ENCODE measurements around the gene ZDHHC14. TPM values are rescaled to one million over a fixed set of nuclear protein-coding genes. Genes with fewer than 3 reads are reported as not detected.

ZDHHC14 gene
- total and polyA plus RNA-seq, 4 donors = 12.3 to 46.8 (median 28.1) TPM

- H3K9me3 ChIP-seq (ENCODE audit: control insufficient read depth, insufficient read depth, low read length) = no peaks in the 10 kb centered on the region
- H3K36me3 ChIP-seq (ENCODE audit: control insufficient read depth, insufficient read depth, low read length) = peaks cover 9% of the 10 kb centered on the region
- peaks cover 38% of the 10 kb centered on the region for H3K4me1 ChIP-seq (ENCODE audit: control insufficient read depth, insufficient read depth, low read length)
- no peaks in the 10 kb centered on the region for H3K27me3 ChIP-seq (ENCODE audit: control insufficient read depth, insufficient read depth, low read length)
- H3K27ac ChIP-seq (ENCODE audit: low read depth, low read length) = no peak overlapping the region
- WGBS (ENCODE audit: insufficient coverage) = 100% methylated on average over 1 of the region's 13 CpGs
- no peak overlapping the region for H3K4me3 ChIP-seq (ENCODE audit: low read depth, low read length)
- no peak for DNase-seq (ENCODE audit: low read depth in 4 of 6, low spot score in 6 of 6)
These were observed 265.0 kb downstream of the ZDHHC14 start for GRCh38 chr6:157646012-157646411.

GRCh38 chr6:157647261-157647915 lies 266.4 kb downstream of the ZDHHC14 start:
- H3K9me3 ChIP-seq (ENCODE audit: control insufficient read depth, insufficient read depth, low read length) = no peaks in the 10 kb centered on the region
- no peak overlapping the region for H3K27ac ChIP-seq (ENCODE audit: low read depth, low read length)
- no peak for DNase-seq (ENCODE audit: low read depth in 4 of 6, low spot score in 6 of 6)
- peaks cover 10% of the 10 kb centered on the region for H3K36me3 ChIP-seq (ENCODE audit: control insufficient read depth, insufficient read depth, low read length)
- H3K27me3 ChIP-seq (ENCODE audit: control insufficient read depth, insufficient read depth, low read length) = no peaks in the 10 kb centered on the region
- peaks cover 39% of the 10 kb centered on the region for H3K4me1 ChIP-seq (ENCODE audit: control insufficient read depth, insufficient read depth, low read length)
- WGBS (ENCODE audit: insufficient coverage) = 88% methylated on average over 18 of the region's 23 CpGs
- no peak overlapping the region for H3K4me3 ChIP-seq (ENCODE audit: low read depth, low read length)

- H3K9me3 ChIP-seq (ENCODE audit: control insufficient read depth, insufficient read depth, low read length) = no peaks in the 10 kb centered on the region
- peaks cover 19% of the 10 kb centered on the region for H3K36me3 ChIP-seq (ENCODE audit: control insufficient read depth, insufficient read depth, low read length)
- peaks cover 39% of the 10 kb centered on the region for H3K4me1 ChIP-seq (ENCODE audit: control insufficient read depth, insufficient read depth, low read length)
- no peaks in the 10 kb centered on the region for H3K27me3 ChIP-seq (ENCODE audit: control insufficient read depth, insufficient read depth, low read length)
- no peak overlapping the region for H3K27ac ChIP-seq (ENCODE audit: low read depth, low read length)
- no peak overlapping the region for H3K4me3 ChIP-seq (ENCODE audit: low read depth, low read length)
- 70% methylated on average over 3 of the region's 5 CpGs for WGBS (ENCODE audit: insufficient coverage)
- no peak for DNase-seq (ENCODE audit: low read depth in 4 of 6, low spot score in 6 of 6)
These were observed 267.6 kb downstream of the ZDHHC14 start for GRCh38 chr6:157648561-157648960.

- peak in 2 of 6 donors; percentile 44 to 63 for DNase-seq (ENCODE audit: low read depth in 4 of 6, low spot score in 6 of 6)
- Histone ChIP-seq H3K27me3 (ENCODE audit: control insufficient read depth, insufficient read depth, low read length) (no peaks in the 10 kb centered on the region), H3K36me3 (ENCODE audit: control insufficient read depth, insufficient read depth, low read length) (peaks cover 26% of the 10 kb centered on the region), H3K4me3 (ENCODE audit: low read depth, low read length) (no peak overlapping the region), H3K27ac (ENCODE audit: low read depth, low read length) (no peak overlapping the region), H3K4me1 (ENCODE audit: control insufficient read depth, insufficient read depth, low read length) (peaks cover 32% of the 10 kb centered on the region), H3K9me3 (ENCODE audit: control insufficient read depth, insufficient read depth, low read length) (no peaks in the 10 kb centered on the region)
- 44% methylated on average over 24 of the region's 25 CpGs for WGBS (ENCODE audit: insufficient coverage)
These were observed 268.6 kb downstream of the ZDHHC14 start for GRCh38 chr6:157649311-157650260.

GRCh38 chr6:157650261-157650640 lies 269.3 kb downstream of the ZDHHC14 start:
- Histone ChIP-seq H3K27me3 (ENCODE audit: control insufficient read depth, insufficient read depth, low read length) (no peaks in the 10 kb centered on the region), H3K4me3 (ENCODE audit: low read depth, low read length) (no peak overlapping the region), H3K27ac (ENCODE audit: low read depth, low read length) (no peak overlapping the region), H3K36me3 (ENCODE audit: control insufficient read depth, insufficient read depth, low read length) (peaks cover 28% of the 10 kb centered on the region), H3K9me3 (ENCODE audit: control insufficient read depth, insufficient read depth, low read length) (no peaks in the 10 kb centered on the region), H3K4me1 (ENCODE audit: control insufficient read depth, insufficient read depth, low read length) (peaks cover 30% of the 10 kb centered on the region)
- 16% methylated on average over 7 of the region's 12 CpGs for WGBS (ENCODE audit: insufficient coverage)
- peak in 2 of 6 donors; percentile 50 to 51 for DNase-seq (ENCODE audit: low read depth in 4 of 6, low spot score in 6 of 6)

GRCh38 chr6:157650801-157651200 lies 269.8 kb downstream of the ZDHHC14 start:
- Histone ChIP-seq H3K27me3 (ENCODE audit: control insufficient read depth, insufficient read depth, low read length) (no peaks in the 10 kb centered on the region), H3K4me1 (ENCODE audit: control insufficient read depth, insufficient read depth, low read length) (peaks cover 25% of the 10 kb centered on the region), H3K27ac (ENCODE audit: low read depth, low read length) (no peak overlapping the region), H3K4me3 (ENCODE audit: low read depth, low read length) (no peak overlapping the region), H3K9me3 (ENCODE audit: control insufficient read depth, insufficient read depth, low read length) (no peaks in the 10 kb centered on the region), H3K36me3 (ENCODE audit: control insufficient read depth, insufficient read depth, low read length) (peaks cover 26% of the 10 kb centered on the region)
- no peak for DNase-seq (ENCODE audit: low read depth in 4 of 6, low spot score in 6 of 6)
- 88% methylated on average over 7 of the region's 7 CpGs for WGBS (ENCODE audit: insufficient coverage)

GRCh38 chr6:157651731-157652490 lies 270.9 kb downstream of the ZDHHC14 start:
- peaks cover 37% of the 10 kb centered on the region for H3K36me3 ChIP-seq (ENCODE audit: control insufficient read depth, insufficient read depth, low read length)
- no peak overlapping the region for H3K27ac ChIP-seq (ENCODE audit: low read depth, low read length)
- H3K4me3 ChIP-seq (ENCODE audit: low read depth, low read length) = no peak overlapping the region
- DNase-seq (ENCODE audit: low read depth in 4 of 6, low spot score in 6 of 6) = no peak
- H3K9me3 ChIP-seq (ENCODE audit: control insufficient read depth, insufficient read depth, low read length) = no peaks in the 10 kb centered on the region
- WGBS (ENCODE audit: insufficient coverage) = 85% methylated on average over 10 of the region's 13 CpGs
- H3K4me1 ChIP-seq (ENCODE audit: control insufficient read depth, insufficient read depth, low read length) = peaks cover 25% of the 10 kb centered on the region
- no peaks in the 10 kb centered on the region for H3K27me3 ChIP-seq (ENCODE audit: control insufficient read depth, insufficient read depth, low read length)

- Histone ChIP-seq H3K9me3 (ENCODE audit: control insufficient read depth, insufficient read depth, low read length) (no peaks in the 10 kb centered on the region), H3K4me1 (ENCODE audit: control insufficient read depth, insufficient read depth, low read length) (peaks cover 25% of the 10 kb centered on the region), H3K36me3 (ENCODE audit: control insufficient read depth, insufficient read depth, low read length) (peaks cover 36% of the 10 kb centered on the region), H3K27me3 (ENCODE audit: control insufficient read depth, insufficient read depth, low read length) (no peaks in the 10 kb centered on the region), H3K27ac (ENCODE audit: low read depth, low read length) (no peak overlapping the region), H3K4me3 (ENCODE audit: low read depth, low read length) (no peak overlapping the region)
- no peak for DNase-seq (ENCODE audit: low read depth in 4 of 6, low spot score in 6 of 6)
- WGBS (ENCODE audit: insufficient coverage) = 89% methylated on average over 18 of the region's 18 CpGs
These were observed 271.8 kb downstream of the ZDHHC14 start for GRCh38 chr6:157652601-157653363.

GRCh38 chr6:157653521-157653920 lies 272.5 kb downstream of the ZDHHC14 start:
- Histone ChIP-seq H3K27ac (ENCODE audit: low read depth, low read length) (no peak overlapping the region), H3K27me3 (ENCODE audit: control insufficient read depth, insufficient read depth, low read length) (no peaks in the 10 kb centered on the region), H3K36me3 (ENCODE audit: control insufficient read depth, insufficient read depth, low read length) (peaks cover 36% of the 10 kb centered on the region), H3K9me3 (ENCODE audit: control insufficient read depth, insufficient read depth, low read length) (no peaks in the 10 kb centered on the region), H3K4me1 (ENCODE audit: control insufficient read depth, insufficient read depth, low read length) (peaks cover 24% of the 10 kb centered on the region), H3K4me3 (ENCODE audit: low read depth, low read length) (no peak overlapping the region)
- WGBS (ENCODE audit: insufficient coverage) = 90% methylated on average over 15 of the region's 16 CpGs
- no peak for DNase-seq (ENCODE audit: low read depth in 4 of 6, low spot score in 6 of 6)

All from spinal cord (tissue), 10 donors.